ENCODE results near the gene MESD. TPM values are rescaled to one million over a fixed set of nuclear protein-coding genes. Genes with fewer than 3 reads are reported as not detected.

The MESD gene
- total and polyA plus RNA-seq, 11 donors, result 11.2 to 19.8 (median 14.8) TPM

- intact Hi-C loops (cut with DNase I), result loop anchor here in 1 of 10 donors (10.0 kb wide), 1 partner anchor 97 kb away; no protein-coding TSS in a partner anchor
- WGBS, 4 donors, result 72 to 77% (median 74%) methylated on average over 6 of the region's 6 CpGs
- TF ChIP-seq, protein P1, sequence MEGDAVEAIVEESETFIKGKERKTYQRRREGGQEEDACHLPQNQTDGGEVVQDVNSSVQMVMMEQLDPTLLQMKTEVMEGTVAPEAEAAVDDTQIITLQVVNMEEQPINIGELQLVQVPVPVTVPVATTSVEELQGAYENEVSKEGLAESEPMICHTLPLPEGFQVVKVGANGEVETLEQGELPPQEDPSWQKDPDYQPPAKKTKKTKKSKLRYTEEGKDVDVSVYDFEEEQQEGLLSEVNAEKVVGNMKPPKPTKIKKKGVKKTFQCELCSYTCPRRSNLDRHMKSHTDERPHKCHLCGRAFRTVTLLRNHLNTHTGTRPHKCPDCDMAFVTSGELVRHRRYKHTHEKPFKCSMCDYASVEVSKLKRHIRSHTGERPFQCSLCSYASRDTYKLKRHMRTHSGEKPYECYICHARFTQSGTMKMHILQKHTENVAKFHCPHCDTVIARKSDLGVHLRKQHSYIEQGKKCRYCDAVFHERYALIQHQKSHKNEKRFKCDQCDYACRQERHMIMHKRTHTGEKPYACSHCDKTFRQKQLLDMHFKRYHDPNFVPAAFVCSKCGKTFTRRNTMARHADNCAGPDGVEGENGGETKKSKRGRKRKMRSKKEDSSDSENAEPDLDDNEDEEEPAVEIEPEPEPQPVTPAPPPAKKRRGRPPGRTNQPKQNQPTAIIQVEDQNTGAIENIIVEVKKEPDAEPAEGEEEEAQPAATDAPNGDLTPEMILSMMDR (IDR thresholded peaks at IDR 0.05), result no peak
- no peak for TF ChIP-seq POLR2A (IDR thresholded peaks at IDR 0.05)
Observed at GRCh38 chr15:81007428-81008064, 17.9 kb upstream of the MESD start.

GRCh38 chr15:81006124-81006523 lies 16.5 kb upstream of the MESD start:
- intact Hi-C loops (cut with DNase I), result loop anchor here in 1 of 10 donors (10.0 kb wide), 1 partner anchor 99 kb away; no protein-coding TSS in a partner anchor
- WGBS, 4 donors, result 81 to 98% (median 94%) methylated on average over 1 of the region's 1 CpG

More at GRCh38 chr15:81007428-81008064, 17.9 kb upstream of the MESD start:
- ATAC-seq, result no peak
- Histone ChIP-seq H3K4me3 (no peak overlapping the region), H3K36me3 (peaks cover 0 to 28% (median 8%) of the 10 kb centered on the region in 9 donors), H3K27me3 (no peaks in the 10 kb centered on the region), H3K9me3 (no peaks in the 10 kb centered on the region), H3K4me1 (peaks cover 0 to 69% (median 48%) of the 10 kb centered on the region in 12 donors), H3K27ac (no peak overlapping the region)
- DNase-seq, result no peak

GRCh38 chr15:81003097-81003350 lies 13.4 kb upstream of the MESD start:
- 69 to 81% (median 71%) methylated on average over 16 to 19 of the region's 19 CpGs for WGBS, 4 donors
- peak overlapping the region; percentile 88 to 100 (median 99) for H3K27ac ChIP-seq
- TF ChIP-seq, protein P1 (IDR thresholded peaks at IDR 0.05), result no peak
- TF ChIP-seq POLR2A (IDR thresholded peaks at IDR 0.05), result no peak
- H3K4me1 ChIP-seq, result peaks cover 5 to 71% (median 50%) of the 10 kb centered on the region in 12 donors
- peak in 2 of 5 donors; percentile 19 to 22 for DNase-seq
- no peak for ATAC-seq
- H3K36me3 ChIP-seq, result peaks cover 0 to 30% (median 8%) of the 10 kb centered on the region in 9 donors
- peak overlapping the region; percentile 57 to 98 (median 90) for H3K4me3 ChIP-seq
- H3K9me3 ChIP-seq, result no peaks in the 10 kb centered on the region
- intact Hi-C loops (cut with DNase I), result loop anchor here in 8 of 10 donors (5.0 to 10.0 kb wide), 4 partner anchors 34 to 102 kb away; no protein-coding TSS in a partner anchor
- H3K27me3 ChIP-seq, result peaks cover 0 to 7% (median 0%) of the 10 kb centered on the region in 9 donors

More at GRCh38 chr15:81006124-81006523, 16.5 kb upstream of the MESD start:
- H3K27ac ChIP-seq, result peak overlapping the region in 4 of 12 donors; percentile 5 to 41 (median 13)
- peaks cover 5 to 73% (median 50%) of the 10 kb centered on the region in 12 donors for H3K4me1 ChIP-seq
- TF ChIP-seq, protein P1 (IDR thresholded peaks at IDR 0.05), result no peak
- no peaks in the 10 kb centered on the region for H3K9me3 ChIP-seq
- peaks cover 0 to 7% (median 0%) of the 10 kb centered on the region in 9 donors for H3K27me3 ChIP-seq
- peaks cover 0 to 30% (median 8%) of the 10 kb centered on the region in 9 donors for H3K36me3 ChIP-seq
- no peak overlapping the region for H3K4me3 ChIP-seq
- DNase-seq (no peak), ATAC-seq (no peak)

DNA sequence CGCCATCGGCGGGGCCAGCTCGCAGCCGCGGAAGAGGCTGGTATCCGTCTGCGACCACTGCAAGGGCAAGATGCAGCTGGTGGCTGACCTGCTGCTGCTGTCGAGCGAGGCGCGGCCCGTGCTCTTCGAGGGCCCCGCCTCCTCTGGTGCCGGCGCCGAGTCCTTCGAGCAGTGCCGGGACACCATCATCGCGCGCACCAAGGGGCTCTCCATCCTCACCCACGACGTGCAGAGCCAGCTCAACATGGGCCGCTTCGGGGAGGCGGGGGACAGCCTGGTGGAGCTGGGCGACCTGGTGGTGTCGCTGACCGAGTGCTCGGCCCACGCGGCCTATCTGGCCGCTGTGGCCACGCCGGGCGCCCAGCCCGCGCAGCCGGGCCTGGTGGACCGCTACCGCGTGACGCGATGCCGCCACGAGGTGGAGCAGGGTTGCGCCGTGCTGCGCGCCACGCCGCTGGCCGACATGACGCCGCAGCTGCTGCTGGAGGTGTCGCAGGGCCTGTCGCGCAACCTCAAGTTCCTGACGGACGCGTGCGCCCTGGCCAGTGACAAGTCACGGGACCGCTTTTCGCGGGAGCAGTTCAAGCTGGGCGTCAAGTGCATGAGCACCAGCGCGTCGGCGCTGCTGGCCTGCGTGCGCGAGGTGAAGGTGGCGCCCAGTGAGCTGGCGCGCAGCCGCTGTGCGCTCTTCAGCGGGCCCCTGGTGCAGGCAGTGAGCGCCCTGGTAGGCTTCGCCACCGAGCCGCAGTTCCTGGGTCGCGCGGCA lies 12.9 kb upstream of the MESD start:
- Histone ChIP-seq H3K36me3 (peaks cover 0 to 25% (median 8%) of the 10 kb centered on the region in 9 donors), H3K27ac (peak overlapping the region; percentile 88 to 100 (median 99)), H3K27me3 (peaks cover 0 to 7% (median 0%) of the 10 kb centered on the region in 9 donors), H3K4me1 (peaks cover 5 to 70% (median 48%) of the 10 kb centered on the region in 12 donors), H3K4me3 (peak overlapping the region; percentile 57 to 98 (median 90)), H3K9me3 (no peaks in the 10 kb centered on the region)
- intact Hi-C loops (cut with DNase I), result loop anchor here in 8 of 10 donors (5.0 to 10.0 kb wide), 4 partner anchors 35 to 102 kb away; no protein-coding TSS in a partner anchor
- TF ChIP-seq POLR2A (IDR thresholded peaks at IDR 0.05), result no peak
- TF ChIP-seq, protein P1 (IDR thresholded peaks at IDR 0.05), result peak in 4 of 12 donors; percentile 8 to 37 (median 15)
- WGBS, 4 donors, result 11 to 53% (median 39%) methylated on average over 10 to 89 of the region's 89 CpGs
- DNase-seq (peak; percentile 34 to 68 (median 38)), ATAC-seq (peak in 1 of 4 donors; percentile 9)

Measured in heart left ventricle (tissue), 16 donors.